ENCODE measurements around the gene GRM8. TPM values are rescaled to one million over a fixed set of nuclear protein-coding genes. Genes with fewer than 3 reads are reported as not detected.

GRM8 gene
- total RNA-seq, 2 experiments from 2014 or later = not detected

GRCh38 chr7:126768836-126769235, 483.9 kb downstream of the GRM8 start:
- Histone ChIP-seq H3K4me1 (ENCODE audit: insufficient read depth, low read length, poor library complexity, severe bottlenecking) (no peaks in the 10 kb centered on the region), H3K9me3 (ENCODE audit: low read length) (no peaks in the 10 kb centered on the region), H3K4me2 (ENCODE audit: low read length) (no peak overlapping the region), H3K4me3 (ENCODE audit: low read depth, low read length, poor library complexity, severe bottlenecking) (no peak overlapping the region), H2AFZ (ENCODE audit: low read length) (no peak overlapping the region), H3K36me3 (ENCODE audit: insufficient read depth, low read length) (no peaks in the 10 kb centered on the region), H3K9me2 (ENCODE audit: insufficient read depth, low read length) (no peaks in the 10 kb centered on the region), H3K27ac (ENCODE audit: low read depth, low read length, poor library complexity, severe bottlenecking) (no peak overlapping the region), H3K79me2 (ENCODE audit: insufficient read depth, low read depth, low read length) (no peaks in the 10 kb centered on the region), H4K20me1 (ENCODE audit: insufficient read depth, low read length) (no peaks in the 10 kb centered on the region)
- TF ChIP-seq EZH2phosphoT487 (IDR thresholded peaks at IDR 0.05; ENCODE audit: borderline replicate concordance, low read depth, low read length) = no peak
- TF ChIP-seq, protein P1, sequence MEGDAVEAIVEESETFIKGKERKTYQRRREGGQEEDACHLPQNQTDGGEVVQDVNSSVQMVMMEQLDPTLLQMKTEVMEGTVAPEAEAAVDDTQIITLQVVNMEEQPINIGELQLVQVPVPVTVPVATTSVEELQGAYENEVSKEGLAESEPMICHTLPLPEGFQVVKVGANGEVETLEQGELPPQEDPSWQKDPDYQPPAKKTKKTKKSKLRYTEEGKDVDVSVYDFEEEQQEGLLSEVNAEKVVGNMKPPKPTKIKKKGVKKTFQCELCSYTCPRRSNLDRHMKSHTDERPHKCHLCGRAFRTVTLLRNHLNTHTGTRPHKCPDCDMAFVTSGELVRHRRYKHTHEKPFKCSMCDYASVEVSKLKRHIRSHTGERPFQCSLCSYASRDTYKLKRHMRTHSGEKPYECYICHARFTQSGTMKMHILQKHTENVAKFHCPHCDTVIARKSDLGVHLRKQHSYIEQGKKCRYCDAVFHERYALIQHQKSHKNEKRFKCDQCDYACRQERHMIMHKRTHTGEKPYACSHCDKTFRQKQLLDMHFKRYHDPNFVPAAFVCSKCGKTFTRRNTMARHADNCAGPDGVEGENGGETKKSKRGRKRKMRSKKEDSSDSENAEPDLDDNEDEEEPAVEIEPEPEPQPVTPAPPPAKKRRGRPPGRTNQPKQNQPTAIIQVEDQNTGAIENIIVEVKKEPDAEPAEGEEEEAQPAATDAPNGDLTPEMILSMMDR (conservative IDR thresholded peaks at IDR 0.05; ENCODE audit: low read length) = no peak
- no TSS peak for BruUV-seq (replicated peaks)
- DNase-seq (ENCODE audit: low spot score) = no peak
- ChIA-PET CTCF (ENCODE audit: unreplicated experiment) (no interaction called here), POLR2A (interaction anchor here (0.7 kb wide), 1 partner anchor 421 kb away, joined by 3 read pairs; no protein-coding TSS in a partner anchor)
- intact Hi-C loops (cut with micrococcal nuclease; ENCODE audit: unreplicated experiment) = no loop called here

GRCh38 chr7:126760914-126761577, 491.7 kb downstream of the GRM8 start:
- no peaks in the 10 kb centered on the region for H3K9me2 ChIP-seq (ENCODE audit: insufficient read depth, low read length)
- H3K27ac ChIP-seq (ENCODE audit: low read depth, low read length, poor library complexity, severe bottlenecking) = no peak overlapping the region
- no peaks in the 10 kb centered on the region for H3K79me2 ChIP-seq (ENCODE audit: insufficient read depth, low read depth, low read length)
- CTCF ChIA-PET (ENCODE audit: unreplicated experiment) = no interaction called here
- no peak overlapping the region for H2AFZ ChIP-seq (ENCODE audit: low read length)
- POLR2A ChIA-PET = interaction anchor here (1.2 kb wide), 1 partner anchor 9 kb away, joined by 3 read pairs; no protein-coding TSS in a partner anchor
- H4K20me1 ChIP-seq (ENCODE audit: insufficient read depth, low read length) = no peaks in the 10 kb centered on the region
- no peaks in the 10 kb centered on the region for H3K9me3 ChIP-seq (ENCODE audit: low read length)
- no peak overlapping the region for H3K4me2 ChIP-seq (ENCODE audit: low read length)
- H3K4me1 ChIP-seq (ENCODE audit: insufficient read depth, low read length, poor library complexity, severe bottlenecking) = no peaks in the 10 kb centered on the region
- intact Hi-C loops (cut with micrococcal nuclease; ENCODE audit: unreplicated experiment) = no loop called here
- no peaks in the 10 kb centered on the region for H3K36me3 ChIP-seq (ENCODE audit: insufficient read depth, low read length)
- BruUV-seq (replicated peaks) = no TSS peak
- H3K4me3 ChIP-seq (ENCODE audit: low read depth, low read length, poor library complexity, severe bottlenecking) = no peak overlapping the region
- no peak for TF ChIP-seq EZH2phosphoT487 (IDR thresholded peaks at IDR 0.05; ENCODE audit: borderline replicate concordance, low read depth, low read length)
- TF ChIP-seq, protein P1 (conservative IDR thresholded peaks at IDR 0.05; ENCODE audit: low read length) = no peak
- no peak for DNase-seq (ENCODE audit: low spot score)

- Histone ChIP-seq H3K4me1 (ENCODE audit: insufficient read depth, low read length, poor library complexity, severe bottlenecking) (no peaks in the 10 kb centered on the region), H3K36me3 (ENCODE audit: insufficient read depth, low read length) (no peaks in the 10 kb centered on the region), H2AFZ (ENCODE audit: low read length) (no peak overlapping the region), H3K4me2 (ENCODE audit: low read length) (no peak overlapping the region), H3K79me2 (ENCODE audit: insufficient read depth, low read depth, low read length) (no peaks in the 10 kb centered on the region), H4K20me1 (ENCODE audit: insufficient read depth, low read length) (no peaks in the 10 kb centered on the region), H3K9me2 (ENCODE audit: insufficient read depth, low read length) (no peaks in the 10 kb centered on the region), H3K4me3 (ENCODE audit: low read depth, low read length, poor library complexity, severe bottlenecking) (no peak overlapping the region), H3K9me3 (ENCODE audit: low read length) (no peaks in the 10 kb centered on the region), H3K27ac (ENCODE audit: low read depth, low read length, poor library complexity, severe bottlenecking) (no peak overlapping the region)
- intact Hi-C loops (cut with micrococcal nuclease; ENCODE audit: unreplicated experiment) = no loop called here
- TF ChIP-seq, protein P1 (conservative IDR thresholded peaks at IDR 0.05; ENCODE audit: low read length) = no peak
- TF ChIP-seq EZH2phosphoT487 (IDR thresholded peaks at IDR 0.05; ENCODE audit: borderline replicate concordance, low read depth, low read length) = no peak
- CTCF ChIA-PET (ENCODE audit: unreplicated experiment) = no interaction called here
- DNase-seq (ENCODE audit: low spot score) = no peak
- BruUV-seq (replicated peaks) = no TSS peak
- POLR2A ChIA-PET = interaction anchor here (1.3 kb wide), 1 partner anchor 11 kb away, joined by 5 read pairs; no protein-coding TSS in a partner anchor
These were observed 497.4 kb downstream of the GRM8 start for GRCh38 chr7:126755381-126755780.
